ENCODE data around the gene ARFIP1.

The ARFIP1 gene

GRCh38 chr4:152785639-152786615, 6.2 kb downstream of the ARFIP1 start:
- TF ChIP-seq, protein P1, sequence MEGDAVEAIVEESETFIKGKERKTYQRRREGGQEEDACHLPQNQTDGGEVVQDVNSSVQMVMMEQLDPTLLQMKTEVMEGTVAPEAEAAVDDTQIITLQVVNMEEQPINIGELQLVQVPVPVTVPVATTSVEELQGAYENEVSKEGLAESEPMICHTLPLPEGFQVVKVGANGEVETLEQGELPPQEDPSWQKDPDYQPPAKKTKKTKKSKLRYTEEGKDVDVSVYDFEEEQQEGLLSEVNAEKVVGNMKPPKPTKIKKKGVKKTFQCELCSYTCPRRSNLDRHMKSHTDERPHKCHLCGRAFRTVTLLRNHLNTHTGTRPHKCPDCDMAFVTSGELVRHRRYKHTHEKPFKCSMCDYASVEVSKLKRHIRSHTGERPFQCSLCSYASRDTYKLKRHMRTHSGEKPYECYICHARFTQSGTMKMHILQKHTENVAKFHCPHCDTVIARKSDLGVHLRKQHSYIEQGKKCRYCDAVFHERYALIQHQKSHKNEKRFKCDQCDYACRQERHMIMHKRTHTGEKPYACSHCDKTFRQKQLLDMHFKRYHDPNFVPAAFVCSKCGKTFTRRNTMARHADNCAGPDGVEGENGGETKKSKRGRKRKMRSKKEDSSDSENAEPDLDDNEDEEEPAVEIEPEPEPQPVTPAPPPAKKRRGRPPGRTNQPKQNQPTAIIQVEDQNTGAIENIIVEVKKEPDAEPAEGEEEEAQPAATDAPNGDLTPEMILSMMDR (IDR thresholded peaks at IDR 0.05; ENCODE audit: insufficient read depth, low read depth, low read length, missing control alignments): no peak
- no peak for DNase-seq (ENCODE audit: low read depth)
- H3K4me3 ChIP-seq (ENCODE audit: low read depth, low read length): no peak overlapping the region

GRCh38 chr4:152786627-152787026, 6.9 kb downstream of the ARFIP1 start:
- H3K4me3 ChIP-seq (ENCODE audit: low read depth, low read length): no peak overlapping the region
- no peak for DNase-seq (ENCODE audit: low read depth)
- TF ChIP-seq, protein P1 (IDR thresholded peaks at IDR 0.05; ENCODE audit: insufficient read depth, low read depth, low read length, missing control alignments): no peak

- no peak for DNase-seq (ENCODE audit: low read depth)
- H3K4me3 ChIP-seq (ENCODE audit: low read depth, low read length): no peak overlapping the region
- TF ChIP-seq, protein P1 (IDR thresholded peaks at IDR 0.05; ENCODE audit: insufficient read depth, low read depth, low read length, missing control alignments): no peak
These were observed 16.1 kb downstream of the ARFIP1 start for GRCh38 chr4:152795891-152796290.

- no peak for DNase-seq (ENCODE audit: low read depth)
- TF ChIP-seq, protein P1 (IDR thresholded peaks at IDR 0.05; ENCODE audit: insufficient read depth, low read depth, low read length, missing control alignments): no peak
- H3K4me3 ChIP-seq (ENCODE audit: low read depth, low read length): no peak overlapping the region
These were observed 23.8 kb downstream of the ARFIP1 start for GRCh38 chr4:152803541-152803940.

DNA sequence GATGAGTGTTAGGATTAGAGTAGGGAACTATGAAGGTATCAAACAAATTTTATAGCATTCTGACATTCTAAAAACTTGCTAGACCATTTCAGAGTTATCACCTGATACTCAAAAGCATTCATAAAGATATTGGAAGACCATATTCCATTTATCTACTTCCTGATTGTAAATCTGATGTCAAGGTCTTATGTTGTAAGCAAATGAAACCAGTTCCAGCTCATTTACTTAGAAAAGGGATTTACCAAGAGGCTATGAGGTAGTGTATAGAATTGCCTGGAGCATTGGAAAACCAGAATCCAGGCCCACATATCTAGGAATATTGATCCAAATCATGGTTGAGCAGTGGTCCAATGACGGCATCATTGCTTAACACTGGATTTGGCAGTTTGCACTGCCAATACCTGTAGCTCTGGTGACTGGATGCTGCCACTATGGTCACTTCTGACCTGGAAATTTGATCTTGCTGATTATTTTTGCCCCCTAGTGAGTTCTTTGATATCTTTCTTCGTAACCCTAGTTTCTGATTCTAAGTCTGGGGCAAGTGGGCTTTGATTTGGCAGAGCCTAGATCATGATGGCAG, 25.4 kb downstream of the ARFIP1 start:
- H3K4me3 ChIP-seq (ENCODE audit: low read depth, low read length): no peak overlapping the region
- TF ChIP-seq, protein P1 (IDR thresholded peaks at IDR 0.05; ENCODE audit: insufficient read depth, low read depth, low read length, missing control alignments): no peak
- DNase-seq (ENCODE audit: low read depth): no peak

GRCh38 chr4:152805818-152806217, 26.1 kb downstream of the ARFIP1 start:
- TF ChIP-seq, protein P1 (IDR thresholded peaks at IDR 0.05; ENCODE audit: insufficient read depth, low read depth, low read length, missing control alignments): no peak
- no peak for DNase-seq (ENCODE audit: low read depth)
- H3K4me3 ChIP-seq (ENCODE audit: low read depth, low read length): no peak overlapping the region

Measured in GM12865 (cell line).